ENCODE results near the gene LRRC14B.
"Not testable (repeated sequence)": the region's sequence is repeated elsewhere in the genome, so short reads cannot be mapped to it uniquely, and the experiment has no call there.

LRRC14B gene

DNA sequence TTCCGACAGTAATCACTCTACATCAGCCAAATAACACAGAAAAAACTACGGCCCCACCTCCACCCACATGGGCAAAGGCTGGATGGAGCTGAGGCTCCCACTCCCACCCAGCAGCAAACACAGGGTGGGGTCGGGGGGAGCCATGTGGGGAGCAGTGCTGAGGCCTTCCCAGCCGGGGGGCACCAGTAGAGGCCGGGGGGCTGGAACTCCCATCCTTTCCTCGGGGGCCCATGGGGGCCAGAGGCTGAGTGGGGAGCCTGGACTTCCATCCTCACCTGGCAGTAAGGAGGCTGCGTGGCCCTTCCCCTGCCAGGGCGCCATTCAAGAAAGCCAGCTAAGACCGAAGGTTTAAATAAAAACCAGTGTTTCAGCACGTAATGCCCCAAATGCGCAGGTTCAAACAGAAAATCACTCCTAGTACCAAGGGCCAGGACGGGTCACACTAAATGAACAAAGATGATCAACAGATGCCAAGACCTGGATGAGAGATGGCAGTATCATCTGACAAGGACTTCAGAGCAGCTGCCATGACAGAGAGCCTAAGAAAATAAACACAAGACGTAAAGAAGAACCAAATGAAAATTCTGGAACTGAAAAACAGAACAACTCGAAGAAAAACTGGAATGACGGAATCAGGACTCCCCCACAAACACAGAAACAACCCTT lies 17.3 kb downstream of the LRRC14B start:
- DNase-seq, result no peak

DNA sequence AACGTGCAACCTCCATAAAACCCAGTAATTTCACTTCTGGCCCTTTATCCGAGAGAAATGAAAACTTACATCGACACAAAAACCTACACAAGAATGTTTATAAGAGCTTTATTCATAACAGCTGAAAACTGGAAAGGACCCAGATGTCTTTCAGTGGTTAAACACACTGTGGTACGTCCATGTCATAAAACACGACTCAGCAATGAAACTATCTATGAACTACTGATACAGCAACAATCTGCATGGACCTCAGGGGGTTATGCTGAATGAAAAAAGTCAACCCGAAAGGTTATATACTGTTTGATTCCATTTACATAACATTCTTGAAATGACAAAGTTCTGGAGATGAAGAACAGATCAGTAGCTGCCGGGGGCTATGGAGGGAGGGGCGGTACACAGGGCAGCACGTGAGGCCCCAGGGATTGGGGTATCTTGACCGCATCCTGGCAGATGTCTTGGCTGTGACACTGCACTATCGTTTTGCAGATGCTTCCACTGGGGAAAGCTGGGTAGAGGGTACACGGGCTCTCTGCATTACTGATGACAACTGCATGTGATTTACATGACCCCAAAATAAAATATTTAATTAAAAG lies 22.6 kb downstream of the LRRC14B start:
- no peak for DNase-seq

DNA sequence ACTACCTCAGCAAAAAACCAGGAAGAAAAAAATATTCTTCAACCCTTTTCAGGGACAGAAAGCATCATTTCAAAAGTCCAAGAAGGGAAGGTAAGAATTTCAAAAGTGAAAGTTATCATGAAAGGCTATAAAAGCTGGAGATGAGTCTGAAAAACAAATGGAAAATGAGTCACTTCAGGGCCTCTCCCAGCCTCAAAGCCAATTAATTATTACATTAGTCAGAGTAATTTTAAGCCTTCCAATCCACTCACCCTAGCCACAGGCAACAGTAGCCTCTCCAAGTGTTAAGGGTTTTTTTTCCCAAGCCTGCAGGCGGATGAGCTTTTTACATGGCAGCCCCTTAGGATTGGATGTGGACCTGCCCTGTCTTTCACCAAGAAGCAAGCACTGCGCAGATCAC lies 24.0 kb downstream of the LRRC14B start:
- not testable (repeated sequence) for DNase-seq

DNA sequence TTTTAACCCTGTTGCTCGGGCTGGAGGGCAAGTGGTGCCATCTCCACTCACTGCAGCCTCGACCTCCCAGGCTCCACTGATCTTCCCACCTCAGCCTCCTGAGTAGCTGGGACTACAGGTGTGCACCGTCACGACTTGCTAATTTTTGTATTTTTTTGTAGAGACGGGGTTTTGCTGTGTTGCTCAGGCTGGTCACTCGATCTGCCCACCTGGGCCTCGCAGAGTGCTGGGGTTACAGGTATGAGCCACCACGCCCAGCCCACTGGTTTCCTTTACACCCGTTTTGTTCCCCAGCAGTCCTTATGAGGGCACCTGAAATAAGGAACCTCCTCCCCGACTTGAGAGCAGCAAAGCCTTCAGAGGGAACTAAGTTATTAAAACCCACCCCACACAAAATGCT lies 24.8 kb downstream of the LRRC14B start:
- not testable (repeated sequence) for DNase-seq

DNA sequence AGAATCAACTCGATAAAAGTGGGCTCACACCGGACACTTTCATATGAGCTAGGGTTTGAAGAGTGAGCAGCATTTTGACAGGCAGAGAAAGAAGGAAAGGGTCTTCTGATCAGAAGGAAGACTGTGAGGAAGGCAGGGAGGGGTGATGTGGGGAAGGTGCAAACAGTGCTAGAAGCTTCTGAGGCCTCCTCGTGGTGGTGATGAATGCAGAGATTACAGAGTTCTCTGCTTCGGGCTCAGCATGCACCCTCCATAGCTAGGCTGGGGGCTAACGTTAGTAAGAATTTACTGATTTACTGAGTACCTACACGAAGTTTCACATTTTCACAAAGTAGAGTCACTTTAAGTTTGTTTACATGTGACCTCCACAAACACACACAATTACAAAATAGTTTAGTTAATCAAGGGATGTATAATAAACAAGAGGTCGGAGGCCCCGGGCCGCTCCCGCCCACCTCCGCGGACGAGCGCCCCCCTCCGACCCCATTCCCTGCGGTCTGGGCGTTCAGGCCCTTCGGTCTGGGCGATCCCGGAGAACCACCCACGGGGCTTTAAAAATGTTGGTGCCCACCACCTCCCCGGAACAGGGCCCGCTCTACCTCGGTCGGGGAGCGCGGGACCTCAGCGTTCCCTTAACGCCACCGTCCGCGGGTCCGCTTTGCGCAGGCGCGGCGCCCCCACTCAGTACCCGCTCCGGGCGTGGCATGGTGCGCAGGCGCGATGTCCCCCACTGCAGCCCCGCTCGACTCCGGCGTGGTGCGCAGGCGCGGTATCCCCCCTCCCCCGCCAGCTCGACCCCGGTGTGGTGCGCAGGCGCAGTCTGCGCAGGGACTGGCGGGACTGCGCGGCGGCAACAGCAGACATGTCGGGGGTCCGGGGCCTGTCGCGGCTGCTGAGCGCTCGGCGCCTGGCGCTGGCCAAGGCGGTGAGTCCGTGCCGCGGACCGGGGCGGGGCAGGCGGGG lies 26.5 kb downstream of the LRRC14B start, which contains the start of the genes CCDC127 and SDHA:
Gene CCDC127, minus strand, starts transcription at position 660 of the 963 bp plus-strand sequence. CDS start 1,304 bp downstream, outside the sequence.
Gene SDHA, plus strand, starts transcription at position 827 of the 963 bp plus-strand sequence. Its CDS starts 36 bp downstream, at position 863.
- peak; percentile 79 to 98 for DNase-seq

DNA sequence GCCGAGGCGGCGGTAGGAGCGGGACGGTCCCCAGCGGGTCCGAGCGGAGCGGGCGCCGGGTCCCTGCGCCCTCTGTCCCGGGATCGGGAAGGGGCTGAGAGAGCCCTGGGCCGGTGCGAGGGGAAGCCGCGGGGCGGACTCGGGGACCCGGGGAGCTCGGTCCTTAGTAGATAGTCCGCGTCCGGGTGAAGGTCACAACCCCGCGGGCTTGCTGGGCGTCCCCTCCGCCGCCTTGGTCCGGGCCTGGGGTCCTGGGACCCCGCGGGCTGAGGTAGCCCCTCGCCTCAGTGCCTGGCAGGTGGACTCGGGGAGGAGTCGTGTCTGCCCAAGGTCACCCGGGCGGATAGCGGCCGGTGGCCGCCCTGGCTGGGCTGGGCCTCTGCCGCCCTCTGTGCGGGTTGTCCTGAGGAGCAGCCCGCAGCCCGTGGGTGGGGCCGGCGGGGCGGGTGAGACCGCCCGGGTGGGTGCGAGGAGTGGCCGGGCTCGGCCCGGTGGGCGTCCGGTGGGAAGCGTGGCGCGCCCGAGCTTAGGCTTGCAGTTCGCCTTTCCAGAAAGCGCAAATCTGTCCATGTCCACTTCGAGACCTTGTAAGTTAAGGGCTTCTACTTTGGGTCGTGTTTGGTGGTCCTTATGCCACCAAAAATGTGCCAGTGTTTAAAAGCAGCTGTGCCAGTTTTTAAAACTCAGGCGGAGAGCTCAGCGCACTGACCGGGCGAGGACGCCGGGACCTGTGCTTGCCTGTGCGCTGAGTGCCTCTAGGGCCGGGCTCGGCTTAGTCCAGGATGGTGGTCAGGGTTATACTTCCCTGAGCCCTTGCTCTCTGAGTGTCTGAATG lies 27.4 kb downstream of the LRRC14B start:
- DNase-seq, result peak in 1 of 2 experiments; percentile 64

DNA sequence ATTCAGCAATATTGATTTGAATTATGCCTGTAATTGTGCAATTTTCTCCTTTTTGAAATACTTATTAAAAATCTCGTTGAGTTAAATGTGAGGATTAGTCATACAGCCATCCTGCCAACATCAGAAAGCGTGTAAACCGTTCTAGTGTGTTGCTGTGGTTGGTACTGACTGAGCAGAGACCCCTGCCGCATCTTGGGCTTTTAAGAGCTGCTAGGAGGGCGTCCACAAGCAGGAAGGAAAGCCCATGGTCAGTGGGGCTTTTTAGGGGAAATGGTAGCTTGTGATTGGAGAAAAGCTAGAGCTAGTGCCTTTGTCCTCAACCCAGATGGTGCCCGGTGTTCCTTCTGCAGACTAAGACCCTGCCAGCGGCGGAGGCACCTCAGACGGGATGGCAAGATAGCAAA lies 28.2 kb downstream of the LRRC14B start:
- peak in 1 of 2 experiments; percentile 35 for DNase-seq

DNA sequence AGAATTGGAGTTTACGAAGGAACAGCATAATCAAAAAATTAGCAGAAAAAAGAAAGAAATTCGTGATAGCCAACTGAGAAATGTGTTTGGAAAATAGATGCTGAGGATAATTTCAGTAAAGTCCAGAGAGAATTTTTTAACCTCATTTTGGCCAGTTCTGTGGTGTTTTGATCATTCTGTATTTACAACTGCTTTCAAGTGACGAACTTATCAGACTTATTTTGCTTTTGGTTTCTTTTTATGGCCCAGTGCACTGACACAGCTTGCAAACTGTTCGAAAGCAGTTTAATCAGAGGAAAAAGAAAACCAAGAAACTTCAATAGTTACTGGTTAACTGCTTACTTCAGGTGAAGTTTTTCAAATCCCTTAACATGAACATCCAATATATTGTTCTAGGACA lies 28.7 kb downstream of the LRRC14B start:
- no peak for DNase-seq

DNA sequence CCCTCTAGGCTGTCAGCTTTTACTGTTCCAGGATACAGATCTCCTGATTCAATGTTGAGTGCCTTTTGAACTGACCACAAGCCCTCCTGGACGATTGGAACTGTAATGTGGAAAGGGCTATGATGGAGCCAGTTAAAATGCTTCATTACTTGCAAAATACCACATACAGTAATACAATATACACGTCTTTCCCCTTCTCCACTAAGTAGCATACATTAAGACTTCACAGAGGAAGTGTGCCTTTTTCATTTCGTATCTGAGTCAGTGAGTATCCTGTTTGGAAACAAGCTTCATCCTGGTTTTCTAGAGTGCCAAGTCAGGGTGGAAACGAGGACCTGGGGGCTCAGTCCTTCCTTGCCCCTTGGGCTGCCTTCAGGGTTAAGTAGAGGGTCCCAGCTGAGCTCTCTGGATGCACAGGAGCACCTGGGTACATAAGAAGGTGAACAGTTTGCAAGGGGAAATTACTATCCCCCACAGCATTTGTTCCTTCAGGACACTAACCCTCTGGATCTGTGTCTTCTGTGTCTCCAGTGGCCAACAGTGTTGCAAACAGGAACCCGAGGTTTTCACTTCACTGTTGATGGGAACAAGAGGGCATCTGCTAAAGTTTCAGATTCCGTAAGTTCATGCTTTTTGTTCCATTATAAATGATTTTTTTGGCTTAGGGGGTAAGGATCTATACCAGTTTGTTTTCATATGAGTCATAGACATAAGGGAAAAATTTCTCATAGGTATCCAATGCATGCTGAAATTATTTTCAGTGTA lies 31.8 kb downstream of the LRRC14B start:
- DNase-seq, result not testable (repeated sequence)

DNA sequence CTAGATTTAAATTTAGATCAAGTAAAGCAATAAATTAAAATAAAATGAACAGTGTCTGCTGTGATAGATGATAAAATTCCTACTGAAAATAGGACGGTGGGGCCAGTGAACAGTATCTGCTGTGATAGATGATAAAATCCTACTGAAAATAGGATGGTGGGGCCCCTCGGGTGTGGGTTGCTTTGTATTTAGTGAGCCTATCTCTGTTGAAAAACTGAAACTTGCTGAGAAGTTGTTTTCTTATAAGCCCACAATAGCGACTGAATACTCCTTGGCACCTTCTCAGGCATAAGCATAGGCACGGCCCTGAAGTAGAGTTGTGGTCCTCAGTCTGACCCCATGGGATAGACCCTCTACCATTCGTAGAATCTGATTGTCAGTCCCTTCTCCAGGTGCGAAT lies 32.5 kb downstream of the LRRC14B start:
- no peak for DNase-seq

DNA sequence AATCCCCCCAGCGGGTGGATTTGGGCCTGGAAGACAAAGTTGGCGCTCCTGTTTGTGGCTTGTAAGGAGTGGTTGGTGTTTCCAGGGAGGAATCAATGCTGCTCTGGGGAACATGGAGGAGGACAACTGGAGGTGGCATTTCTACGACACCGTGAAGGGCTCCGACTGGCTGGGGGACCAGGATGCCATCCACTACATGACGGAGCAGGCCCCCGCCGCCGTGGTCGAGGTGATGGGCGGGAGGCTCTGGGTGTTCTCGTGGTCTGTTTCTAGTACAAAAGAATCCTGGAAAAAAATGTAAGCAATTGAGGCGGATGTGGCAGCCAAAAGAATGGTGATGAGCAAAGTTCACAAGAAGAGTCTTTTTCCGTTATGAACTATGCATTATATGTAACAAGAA lies 34.0 kb downstream of the LRRC14B start:
- DNase-seq, result no peak

DNA sequence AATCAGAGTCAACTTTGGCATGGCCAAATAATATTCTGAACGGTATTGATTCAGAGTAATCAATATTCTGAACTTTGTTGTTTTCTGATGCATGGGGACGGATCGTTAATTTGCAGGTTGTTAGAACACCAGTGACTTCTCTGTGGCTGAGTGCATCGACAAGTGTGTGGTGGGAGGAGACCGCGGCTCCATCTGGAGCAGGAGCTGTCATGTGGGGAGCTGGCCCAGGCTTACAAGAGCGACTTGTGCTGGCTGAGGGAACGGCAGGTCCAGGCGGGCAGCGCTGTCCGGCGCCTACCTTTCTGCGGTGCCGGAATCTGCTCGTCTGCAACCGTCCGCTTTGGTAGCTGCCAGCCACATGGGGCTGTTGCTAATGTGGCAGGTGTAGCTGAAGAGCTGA lies 36.1 kb downstream of the LRRC14B start:
- peak in 1 of 2 experiments; percentile 21 for DNase-seq

DNA sequence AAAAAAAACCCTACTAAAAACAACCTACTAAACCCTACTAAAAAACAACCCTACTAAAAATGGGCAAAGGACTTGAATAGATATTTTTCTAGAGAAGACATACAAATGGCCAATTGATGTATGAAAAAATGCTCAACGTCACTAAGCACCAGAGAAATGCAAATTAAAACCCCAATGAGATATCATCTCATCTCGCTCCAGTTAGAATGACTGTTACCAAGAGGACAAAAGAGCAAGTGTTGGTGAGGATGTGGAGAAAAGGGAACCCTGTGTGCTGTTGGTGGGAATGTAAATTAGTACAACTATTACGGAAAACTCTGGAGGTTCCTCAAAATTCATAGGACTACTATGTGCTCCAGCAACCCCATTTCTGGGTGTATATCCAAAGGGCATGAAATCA lies 37.6 kb downstream of the LRRC14B start:
- peak; percentile 85 to 92 for DNase-seq

DNA sequence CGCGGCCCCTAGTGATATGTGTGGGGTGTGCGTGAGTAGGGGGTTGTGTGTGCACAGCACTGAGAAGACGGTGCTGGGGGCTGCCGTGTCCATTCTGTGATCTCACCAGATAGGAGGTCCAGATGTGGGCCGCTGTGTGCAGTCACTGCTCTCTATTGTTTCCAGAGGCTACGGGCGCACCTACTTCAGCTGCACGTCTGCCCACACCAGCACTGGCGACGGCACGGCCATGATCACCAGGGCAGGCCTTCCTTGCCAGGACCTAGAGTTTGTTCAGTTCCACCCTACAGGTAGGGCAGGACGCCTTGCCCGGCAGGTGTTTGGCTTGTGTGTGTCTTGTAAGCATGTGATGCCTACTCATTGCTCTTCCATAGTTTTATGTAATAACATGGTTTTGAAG lies 39.4 kb downstream of the LRRC14B start:
- DNase-seq, result no peak

DNA sequence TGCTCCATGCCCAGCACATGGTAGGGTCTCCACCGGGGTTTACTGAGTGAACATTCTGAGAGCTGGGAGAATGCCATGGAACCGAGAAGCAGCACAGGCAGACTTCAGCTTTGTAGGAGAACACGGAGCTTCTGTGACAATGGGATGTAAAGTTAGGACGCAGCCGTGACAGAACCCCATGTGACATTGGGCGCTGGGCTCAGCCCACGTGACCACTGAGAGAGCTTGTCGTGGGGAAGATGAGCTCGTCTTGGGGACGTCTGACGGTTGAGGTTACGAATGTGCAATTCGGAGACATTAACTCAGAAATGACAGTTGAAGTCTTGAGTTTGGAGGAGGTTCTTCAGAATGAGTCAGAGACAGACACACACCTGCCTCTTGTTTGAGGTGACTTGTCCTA lies 40.4 kb downstream of the LRRC14B start:
- DNase-seq, result no peak

DNA sequence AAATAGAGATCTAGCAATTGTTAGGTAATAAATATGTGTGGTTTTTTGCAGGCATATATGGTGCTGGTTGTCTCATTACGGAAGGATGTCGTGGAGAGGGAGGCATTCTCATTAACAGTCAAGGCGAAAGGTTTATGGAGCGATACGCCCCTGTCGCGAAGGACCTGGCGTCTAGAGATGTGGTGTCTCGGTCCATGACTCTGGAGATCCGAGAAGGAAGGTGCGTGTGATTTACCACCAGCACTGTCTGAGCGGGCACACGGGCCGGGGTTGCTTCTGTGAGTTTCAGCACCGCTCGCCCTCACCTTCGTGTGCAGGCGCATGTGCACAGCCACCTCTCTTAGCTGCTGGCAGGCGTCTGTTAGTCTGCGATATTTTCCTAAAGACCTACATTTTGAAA lies 42.1 kb downstream of the LRRC14B start:
- DNase-seq, result not testable (repeated sequence)

DNA sequence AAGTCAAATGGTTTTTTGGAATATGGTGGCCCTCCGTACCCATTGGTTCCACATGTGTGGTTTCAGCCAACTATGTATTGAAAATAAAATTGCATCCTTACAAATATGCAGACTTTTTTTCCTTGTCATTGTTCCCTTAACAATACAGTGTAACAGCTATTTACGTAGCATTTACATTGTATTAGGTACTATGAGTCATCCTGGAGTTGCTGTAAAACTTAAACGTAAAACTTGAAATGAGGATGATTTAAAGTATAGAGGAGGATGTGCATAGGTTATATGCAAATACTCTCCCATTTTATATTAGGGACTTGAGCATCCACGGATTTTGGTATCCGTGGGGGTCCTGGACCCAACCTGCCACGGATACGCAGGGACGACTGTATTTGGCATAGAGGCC lies 43.2 kb downstream of the LRRC14B start:
- DNase-seq, result no peak

DNA sequence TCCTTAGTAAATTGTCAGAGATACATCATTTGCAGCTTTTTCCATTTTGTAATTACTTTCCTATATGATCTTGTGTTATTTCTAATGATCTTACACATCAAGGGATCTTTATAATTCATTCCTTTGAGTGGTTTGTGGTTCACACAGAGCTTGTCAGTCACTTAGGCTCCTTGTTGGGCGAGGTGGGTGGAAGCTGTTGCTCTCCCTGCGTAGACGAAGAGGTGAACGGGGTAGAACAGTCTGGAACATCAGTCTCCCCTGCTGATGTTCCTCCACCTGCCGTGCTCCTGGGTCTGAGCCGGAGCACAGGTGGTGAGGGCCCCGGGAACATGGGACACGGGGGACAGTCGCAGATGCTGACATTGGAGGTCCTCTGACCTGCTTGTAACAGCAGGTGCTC lies 44.2 kb downstream of the LRRC14B start:
- not testable (repeated sequence) for DNase-seq

DNA sequence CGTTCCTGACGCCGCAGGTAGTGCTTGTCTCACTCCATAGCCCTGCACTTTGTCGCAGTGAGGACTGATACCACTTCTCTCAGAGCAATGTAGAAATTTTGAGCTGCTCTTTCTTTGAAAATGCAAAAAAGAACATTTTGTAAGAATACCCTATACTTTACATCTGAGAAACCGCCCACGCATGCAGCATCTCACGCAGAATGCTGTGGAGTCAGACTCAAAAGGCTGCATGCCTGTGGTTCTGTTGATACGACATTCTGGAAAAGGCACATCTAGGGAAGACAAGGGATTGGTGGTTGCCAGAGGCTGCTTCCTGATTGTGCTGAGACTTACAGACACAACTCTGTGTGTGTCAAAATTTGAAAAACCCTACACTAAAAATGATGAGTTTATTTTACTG lies 46.6 kb downstream of the LRRC14B start:
- not testable (repeated sequence) for DNase-seq

DNA sequence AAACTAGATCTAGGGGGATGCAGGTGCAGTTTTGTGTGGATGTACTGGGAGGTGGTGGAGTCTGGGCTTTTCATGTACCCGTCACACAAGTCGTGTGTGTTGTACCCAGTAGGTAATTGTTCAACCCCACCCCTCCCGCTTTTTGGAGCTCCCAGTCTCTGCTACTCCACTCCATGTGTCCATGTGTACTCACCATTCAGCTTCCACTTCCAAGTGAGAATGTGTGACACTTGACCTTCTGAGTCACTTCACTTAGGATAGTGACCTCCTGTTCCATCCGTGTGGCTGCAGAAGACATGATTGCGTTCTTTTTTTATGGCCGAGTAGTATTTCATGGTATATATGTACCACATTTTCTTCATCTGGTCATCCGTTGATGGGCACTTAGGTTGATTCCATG lies 49.3 kb downstream of the LRRC14B start:
- not testable (repeated sequence) for DNase-seq

DNA sequence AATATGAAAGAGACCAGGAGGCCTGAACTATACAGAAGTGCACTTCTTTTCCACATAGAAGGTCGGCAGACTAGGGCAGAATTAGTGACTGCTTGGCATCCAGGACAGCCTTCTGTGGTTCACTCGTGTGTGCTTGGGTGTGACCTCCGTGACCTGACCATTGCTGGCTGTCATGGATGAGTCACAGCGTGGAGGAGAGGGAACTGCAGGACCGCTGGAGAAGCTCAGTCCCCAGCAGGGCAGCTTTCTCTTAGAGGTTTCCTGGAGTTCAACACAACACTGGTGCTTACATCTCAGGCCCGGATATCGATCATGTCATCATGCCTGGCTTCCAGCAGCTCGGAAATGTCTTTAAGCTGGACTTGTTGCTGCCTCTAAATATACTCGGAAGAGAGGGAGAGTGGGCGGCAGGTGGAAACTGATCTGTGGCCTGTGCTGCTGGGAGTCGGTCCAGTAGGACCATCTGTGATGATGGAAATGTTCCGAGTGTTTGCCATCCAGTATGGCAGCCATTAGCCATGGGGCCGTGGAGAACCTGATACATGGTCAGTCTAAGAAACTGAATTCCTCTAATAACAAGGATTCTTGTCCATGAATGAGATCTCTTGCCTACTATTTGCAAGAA lies 49.9 kb downstream of the LRRC14B start:
- not testable (repeated sequence) for DNase-seq
